Lower leg skin (tissue), 3 donors: ENCODE measurements around the gene EEF2KMT.
"Not testable (repeated sequence)": the region's sequence is repeated elsewhere in the genome, so short reads cannot be mapped to it uniquely, and the experiment has no call there.

ENCODE experiments used
- POLR2A ChIP-seq, 2 donors: fragments of 450-650 bp; IDR thresholded peaks; one replicate each; pipeline ENCODE4 v1.6.1; 2016 to 2017; ENCODE audit warnings: antibody characterized with exemption in 2 of 2, mild to moderate bottlenecking in 1 of 2, moderate library complexity in 1 of 2
- TF ChIP-seq, protein P1 (sequence below), 3 donors: fragments of 450-650 bp; IDR thresholded peaks; one replicate each; pipeline ENCODE4 v1.5.1; 2016; ENCODE audit warnings: antibody characterized with exemption in 3 of 3, mild to moderate bottlenecking in 3 of 3, moderate library complexity in 2 of 3

DNA sequence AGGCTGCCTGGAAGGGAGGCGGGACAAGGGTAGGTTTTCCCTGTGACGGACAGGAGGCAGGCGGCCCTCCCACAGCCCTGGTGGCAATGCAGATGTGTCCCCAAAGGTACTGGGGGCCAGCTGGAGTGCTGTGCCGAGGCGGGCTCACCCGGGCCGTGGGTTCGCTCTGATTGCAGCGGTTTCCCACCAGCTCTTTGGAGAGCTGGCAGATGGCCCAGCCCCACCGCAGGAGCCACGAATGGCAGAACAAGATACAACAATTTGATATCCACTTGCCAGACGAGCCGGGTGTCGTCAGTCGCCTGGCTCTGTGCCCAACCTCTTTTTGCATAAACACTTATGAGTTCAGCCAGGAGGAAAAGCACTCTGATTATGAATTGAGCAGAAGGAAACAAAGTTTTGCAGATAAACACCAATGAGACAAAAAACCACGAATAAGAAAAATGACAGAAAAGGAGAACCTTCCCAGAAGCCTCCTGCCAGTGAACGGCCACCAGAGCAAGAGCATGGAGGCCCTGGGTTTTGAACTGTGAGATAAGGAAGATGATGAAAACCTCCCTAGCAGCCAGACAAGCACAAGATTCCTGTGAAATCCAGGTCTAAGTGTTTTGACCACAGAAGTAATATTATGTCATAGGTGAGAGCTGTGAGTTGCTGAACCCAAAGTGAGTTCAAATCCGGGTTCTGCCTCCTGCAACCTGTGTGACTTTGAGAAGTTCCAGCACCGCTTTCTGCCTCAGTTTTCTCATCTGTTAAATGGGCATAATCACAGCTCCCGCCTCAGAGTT, 19.9 kb upstream of the EEF2KMT start:
- TF ChIP-seq, protein P1, sequence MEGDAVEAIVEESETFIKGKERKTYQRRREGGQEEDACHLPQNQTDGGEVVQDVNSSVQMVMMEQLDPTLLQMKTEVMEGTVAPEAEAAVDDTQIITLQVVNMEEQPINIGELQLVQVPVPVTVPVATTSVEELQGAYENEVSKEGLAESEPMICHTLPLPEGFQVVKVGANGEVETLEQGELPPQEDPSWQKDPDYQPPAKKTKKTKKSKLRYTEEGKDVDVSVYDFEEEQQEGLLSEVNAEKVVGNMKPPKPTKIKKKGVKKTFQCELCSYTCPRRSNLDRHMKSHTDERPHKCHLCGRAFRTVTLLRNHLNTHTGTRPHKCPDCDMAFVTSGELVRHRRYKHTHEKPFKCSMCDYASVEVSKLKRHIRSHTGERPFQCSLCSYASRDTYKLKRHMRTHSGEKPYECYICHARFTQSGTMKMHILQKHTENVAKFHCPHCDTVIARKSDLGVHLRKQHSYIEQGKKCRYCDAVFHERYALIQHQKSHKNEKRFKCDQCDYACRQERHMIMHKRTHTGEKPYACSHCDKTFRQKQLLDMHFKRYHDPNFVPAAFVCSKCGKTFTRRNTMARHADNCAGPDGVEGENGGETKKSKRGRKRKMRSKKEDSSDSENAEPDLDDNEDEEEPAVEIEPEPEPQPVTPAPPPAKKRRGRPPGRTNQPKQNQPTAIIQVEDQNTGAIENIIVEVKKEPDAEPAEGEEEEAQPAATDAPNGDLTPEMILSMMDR (IDR thresholded peaks at IDR 0.05) = not testable (repeated sequence)
- not testable (repeated sequence) for TF ChIP-seq POLR2A (IDR thresholded peaks at IDR 0.05)
